Fibroblast of lung (primary cell): ENCODE results near the gene PCGF1. TPM values are rescaled to one million over a fixed set of nuclear protein-coding genes. Genes with fewer than 3 reads are reported as not detected.
A peak's percentile ranks its signal among the peaks of the same experiment; 100 is the strongest.

Source experiments
- DNase-seq, 2 donors: peaks; one replicate each; pipeline versions ENCODE4 v3.0.0 to v3.0.0-alpha.2; 2010; ENCODE audit warnings: low read depth in 2 of 2
- H2AFZ ChIP-seq: 2 replicates; pipeline ENCODE4 v1.5.1; 2012; ENCODE audit warnings: low read length, control low read depth, inconsistent platforms
- H3K27ac ChIP-seq: 2 replicates; pipeline ENCODE4 v1.5.1; 2011; ENCODE audit warnings: low read length, control low read depth; ENCODE audit not compliant: insufficient read depth
- H3K27me3 ChIP-seq: 2 replicates; pipeline ENCODE4 v1.5.1; 2011; ENCODE audit warnings: mild to moderate bottlenecking, low read length; ENCODE audit not compliant: control insufficient read depth, insufficient read depth
- H3K36me3 ChIP-seq: 2 replicates; pipeline ENCODE4 v1.5.1; 2011; ENCODE audit warnings: low read length; ENCODE audit not compliant: control insufficient read depth, insufficient read depth
- H3K4me1 ChIP-seq: 2 replicates; pipeline ENCODE4 v1.5.1; 2011; ENCODE audit warnings: low read length; ENCODE audit not compliant: control insufficient read depth, insufficient read depth; ENCODE audit errors: extremely low read depth
- H3K4me2 ChIP-seq: 2 replicates; pipeline ENCODE4 v1.5.1; 2011; ENCODE audit warnings: low read length, control low read depth; ENCODE audit not compliant: insufficient read depth; ENCODE audit errors: extremely low read depth
- H3K4me3 ChIP-seq, 4 experiments: fragments of 200-600 bp in 1 of 4; sonication (generic) in 1 of 4; replicated peaks in 1 of 4; 2 replicates each; pipeline ENCODE4 v1.5.1; 2011 to 2016; ENCODE audit warnings: low read length in 4 of 4, low read depth in 3 of 4, mild to moderate bottlenecking in 3 of 4, control low read depth in 2 of 4, inconsistent platforms in 1 of 4, mixed read lengths in 1 of 4; ENCODE audit not compliant: insufficient read depth in 1 of 4; ENCODE audit errors: control extremely low read depth in 1 of 4
- H3K79me2 ChIP-seq: 2 replicates; pipeline ENCODE4 v1.5.1; 2012; ENCODE audit warnings: mild to moderate bottlenecking, low read length, inconsistent platforms; ENCODE audit not compliant: control insufficient read depth, insufficient read depth
- H3K9ac ChIP-seq: 2 replicates; pipeline ENCODE4 v1.5.1; 2011; ENCODE audit warnings: mild to moderate bottlenecking, low read length, control low read depth; ENCODE audit not compliant: insufficient read depth
- H3K9me3 ChIP-seq: 2 replicates; pipeline ENCODE4 v1.5.1; 2012; ENCODE audit warnings: low read depth, low read length; ENCODE audit not compliant: control insufficient read depth, insufficient read depth
- H4K20me1 ChIP-seq: 2 replicates; pipeline ENCODE4 v1.5.1; 2011; ENCODE audit warnings: low read length; ENCODE audit not compliant: control insufficient read depth, insufficient read depth; ENCODE audit errors: extremely low read depth
- EZH2 ChIP-seq: IDR thresholded peaks from 2 replicates; pipeline ENCODE4 v1.5.1; 2012; ENCODE audit warnings: low read length, control low read depth, mild to moderate bottlenecking; ENCODE audit errors: missing control alignments
- polyA plus RNA-seq, 2 donors: library from polyadenylated mRNA; depleted of rRNA in 1 of 2; stranded (reverse) in 1 of 2; unstranded in 1 of 2; fragments of >200 nt; gene quantifications; 2 replicates each; pipeline ENCODE4 v1.2.1, GENCODE V29; 2011 to 2012; ENCODE audit warnings: missing spikeins in 1 of 2
- total RNA-seq: library from RNA; depleted of rRNA; stranded (reverse); fragments of >200 nt; gene quantifications from 2 replicates; pipeline ENCODE4 v1.2.1, GENCODE V29; 2014
- TF ChIP-seq, protein P1 (sequence below), 2 donors: IDR thresholded peaks in 1 of 2; conservative IDR thresholded peaks in 1 of 2; 1 replicate in 1 of 2; 2 replicates in 1 of 2; pipeline ENCODE4 v1.5.1; 2011 to 2012; ENCODE audit warnings: low read length in 2 of 2, control low read depth in 1 of 2, inconsistent platforms in 1 of 2, low read depth in 1 of 2, mild to moderate bottlenecking in 1 of 2

PCGF1 gene
- total and polyA plus RNA-seq, 2 donors (not counting 1 experiment from before 2014, with no cell fraction given), result 23.8 to 35.5 TPM

GRCh38 chr2:74534411-74534810 is 26.9 kb upstream of the PCGF1 start:
- H3K27me3 ChIP-seq, result peaks cover 2% of the 10 kb centered on the region
- peaks cover 2% of the 10 kb centered on the region for H3K79me2 ChIP-seq
- no peak overlapping the region for H3K4me2 ChIP-seq
- H3K9ac ChIP-seq, result no peak overlapping the region
- TF ChIP-seq, protein P1, sequence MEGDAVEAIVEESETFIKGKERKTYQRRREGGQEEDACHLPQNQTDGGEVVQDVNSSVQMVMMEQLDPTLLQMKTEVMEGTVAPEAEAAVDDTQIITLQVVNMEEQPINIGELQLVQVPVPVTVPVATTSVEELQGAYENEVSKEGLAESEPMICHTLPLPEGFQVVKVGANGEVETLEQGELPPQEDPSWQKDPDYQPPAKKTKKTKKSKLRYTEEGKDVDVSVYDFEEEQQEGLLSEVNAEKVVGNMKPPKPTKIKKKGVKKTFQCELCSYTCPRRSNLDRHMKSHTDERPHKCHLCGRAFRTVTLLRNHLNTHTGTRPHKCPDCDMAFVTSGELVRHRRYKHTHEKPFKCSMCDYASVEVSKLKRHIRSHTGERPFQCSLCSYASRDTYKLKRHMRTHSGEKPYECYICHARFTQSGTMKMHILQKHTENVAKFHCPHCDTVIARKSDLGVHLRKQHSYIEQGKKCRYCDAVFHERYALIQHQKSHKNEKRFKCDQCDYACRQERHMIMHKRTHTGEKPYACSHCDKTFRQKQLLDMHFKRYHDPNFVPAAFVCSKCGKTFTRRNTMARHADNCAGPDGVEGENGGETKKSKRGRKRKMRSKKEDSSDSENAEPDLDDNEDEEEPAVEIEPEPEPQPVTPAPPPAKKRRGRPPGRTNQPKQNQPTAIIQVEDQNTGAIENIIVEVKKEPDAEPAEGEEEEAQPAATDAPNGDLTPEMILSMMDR (conservative IDR thresholded peaks at IDR 0.05 in 1 of 2, IDR thresholded peaks at IDR 0.05 in 1 of 2; ENCODE audit: low read depth in 1 of 2, low read length in 2 of 2), result no peak
- no peak for TF ChIP-seq EZH2
- no peak overlapping the region for H3K4me3 ChIP-seq
- H3K27ac ChIP-seq, result no peak overlapping the region
- no peaks in the 10 kb centered on the region for H3K9me3 ChIP-seq
- H2AFZ ChIP-seq, result no peak overlapping the region
- peaks cover 7% of the 10 kb centered on the region for H3K4me1 ChIP-seq
- H4K20me1 ChIP-seq, result no peaks in the 10 kb centered on the region
- no peak for DNase-seq
- peaks cover 5% of the 10 kb centered on the region for H3K36me3 ChIP-seq

GRCh38 chr2:74533464-74533863 is 26.0 kb upstream of the PCGF1 start:
- Histone ChIP-seq H3K27me3 (peaks cover 2% of the 10 kb centered on the region), H3K27ac (no peak overlapping the region), H2AFZ (no peak overlapping the region), H3K4me2 (no peak overlapping the region), H3K4me3 (no peak overlapping the region), H3K9ac (no peak overlapping the region), H3K79me2 (peaks cover 12% of the 10 kb centered on the region), H3K4me1 (peaks cover 7% of the 10 kb centered on the region), H3K36me3 (peaks cover 5% of the 10 kb centered on the region), H3K9me3 (no peaks in the 10 kb centered on the region), H4K20me1 (no peaks in the 10 kb centered on the region)
- TF ChIP-seq, protein P1 (conservative IDR thresholded peaks at IDR 0.05 in 1 of 2, IDR thresholded peaks at IDR 0.05 in 1 of 2; ENCODE audit: low read depth in 1 of 2, low read length in 2 of 2), result no peak
- no peak for TF ChIP-seq EZH2
- no peak for DNase-seq

GRCh38 chr2:74532222-74532621 is 24.7 kb upstream of the PCGF1 start:
- no peaks in the 10 kb centered on the region for H3K27me3 ChIP-seq
- H3K4me3 ChIP-seq, result no peak overlapping the region
- TF ChIP-seq EZH2, result no peak
- TF ChIP-seq, protein P1 (conservative IDR thresholded peaks at IDR 0.05 in 1 of 2, IDR thresholded peaks at IDR 0.05 in 1 of 2; ENCODE audit: low read depth in 1 of 2, low read length in 2 of 2), result peak in 1 of 2 donors; percentile 30
- H3K9ac ChIP-seq, result no peak overlapping the region
- DNase-seq, result peak in 1 of 2 donors; percentile 76
- peaks cover 23% of the 10 kb centered on the region for H3K79me2 ChIP-seq
- H3K4me2 ChIP-seq, result no peak overlapping the region
- H2AFZ ChIP-seq, result no peak overlapping the region
- peaks cover 14% of the 10 kb centered on the region for H3K36me3 ChIP-seq
- H3K9me3 ChIP-seq, result no peaks in the 10 kb centered on the region
- no peak overlapping the region for H3K27ac ChIP-seq
- H4K20me1 ChIP-seq, result no peaks in the 10 kb centered on the region
- peaks cover 7% of the 10 kb centered on the region for H3K4me1 ChIP-seq
